GM21619 (cell line): Measurements from ENCODE around the gene RALGAPB.
"Not testable (repeated sequence)": the region's sequence is repeated elsewhere in the genome, so short reads cannot be mapped to it uniquely, and the experiment has no call there.

Experiments used
- ATAC-seq: cut with Tn5 transposase; IDR thresholded peaks from one replicate; pipeline ENCODE4 v1.9.1; 2021; ENCODE audit not compliant: unreplicated experiment

Gene RALGAPB

GRCh38 chr20:38446441-38447209, 26.0 kb upstream of the RALGAPB start:
- ATAC-seq: peak; percentile 77

GRCh38 chr20:38447251-38447661, 25.4 kb upstream of the RALGAPB start:
- ATAC-seq: no peak

GRCh38 chr20:38447931-38448675, 24.5 kb upstream of the RALGAPB start:
- no peak for ATAC-seq

DNA sequence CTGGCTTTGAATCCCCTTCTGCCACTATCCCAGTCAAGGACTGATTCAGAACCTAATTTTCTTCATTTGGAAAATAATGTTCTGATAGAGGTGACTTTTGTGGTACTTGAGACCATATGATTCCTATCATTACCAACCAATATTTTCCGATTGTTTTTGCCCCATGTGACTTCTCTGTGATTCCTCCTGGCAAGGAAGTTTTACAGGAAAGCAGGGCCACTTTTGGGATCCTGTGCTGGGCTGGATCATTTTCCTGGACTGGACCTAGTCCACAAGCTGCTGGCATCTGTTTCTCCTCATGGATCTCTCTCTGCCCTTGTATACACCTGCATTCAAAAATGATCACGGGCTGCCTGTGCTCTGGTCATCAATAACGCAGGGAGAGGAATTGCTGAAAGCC, 23.6 kb upstream of the RALGAPB start:
- no peak for ATAC-seq

GRCh38 chr20:38450412-38450975, 22.1 kb upstream of the RALGAPB start:
- no peak for ATAC-seq

DNA sequence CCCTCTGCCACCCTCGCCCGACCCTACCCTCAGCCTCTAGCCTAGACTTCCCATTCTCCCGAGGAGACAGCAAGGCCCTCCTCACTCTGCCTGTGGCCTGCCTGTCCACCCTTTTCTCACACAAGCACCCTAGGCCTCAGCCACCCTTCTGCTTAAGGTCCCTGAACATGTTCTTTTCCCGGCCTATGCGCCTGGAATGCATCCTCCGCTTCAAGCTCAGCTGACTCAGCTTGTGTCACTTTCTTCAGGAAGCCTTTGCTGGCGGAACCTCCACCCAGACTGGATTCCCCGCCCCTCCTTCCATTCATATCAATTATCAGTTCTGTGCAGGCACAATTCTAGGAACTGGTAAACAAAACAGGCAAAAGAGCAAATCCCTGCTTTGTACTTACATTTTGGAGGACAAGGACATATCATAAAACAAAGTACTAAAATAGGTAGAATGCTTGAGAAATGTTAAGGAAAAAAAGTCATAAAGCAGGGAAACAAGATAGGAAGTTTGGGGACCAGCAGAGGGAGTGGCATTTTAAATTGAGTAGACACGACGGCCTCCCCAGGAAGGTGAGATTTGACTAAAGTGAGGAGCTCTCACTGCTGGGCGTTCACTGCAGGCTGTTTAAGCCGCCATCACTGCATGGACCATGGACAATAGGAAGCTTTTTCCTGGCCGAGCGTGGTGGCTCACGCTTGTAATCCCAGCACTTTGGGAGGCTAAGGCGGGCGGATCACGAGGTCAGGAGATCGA, 19.6 kb upstream of the RALGAPB start:
- ATAC-seq: no peak

DNA sequence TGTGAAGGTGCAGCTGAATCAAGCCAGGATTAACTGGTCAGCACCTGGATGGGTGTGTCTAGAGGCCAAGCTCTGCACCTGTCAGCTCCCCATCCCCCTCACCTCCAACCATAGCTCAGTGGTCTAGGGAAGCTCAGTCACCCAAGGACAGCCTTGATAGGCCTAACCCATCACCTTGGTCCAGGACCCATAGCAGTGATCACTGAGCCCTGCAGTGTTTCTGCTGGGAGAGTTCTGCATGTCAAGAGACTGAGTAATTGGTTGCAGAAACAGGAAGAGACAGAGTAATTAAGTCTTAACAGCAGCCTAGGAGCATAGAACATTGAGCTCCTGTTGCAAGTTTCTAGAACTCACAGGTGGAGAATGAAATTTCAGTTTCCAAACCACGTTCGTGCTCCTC, 18.7 kb upstream of the RALGAPB start:
- ATAC-seq: peak; percentile 71

DNA sequence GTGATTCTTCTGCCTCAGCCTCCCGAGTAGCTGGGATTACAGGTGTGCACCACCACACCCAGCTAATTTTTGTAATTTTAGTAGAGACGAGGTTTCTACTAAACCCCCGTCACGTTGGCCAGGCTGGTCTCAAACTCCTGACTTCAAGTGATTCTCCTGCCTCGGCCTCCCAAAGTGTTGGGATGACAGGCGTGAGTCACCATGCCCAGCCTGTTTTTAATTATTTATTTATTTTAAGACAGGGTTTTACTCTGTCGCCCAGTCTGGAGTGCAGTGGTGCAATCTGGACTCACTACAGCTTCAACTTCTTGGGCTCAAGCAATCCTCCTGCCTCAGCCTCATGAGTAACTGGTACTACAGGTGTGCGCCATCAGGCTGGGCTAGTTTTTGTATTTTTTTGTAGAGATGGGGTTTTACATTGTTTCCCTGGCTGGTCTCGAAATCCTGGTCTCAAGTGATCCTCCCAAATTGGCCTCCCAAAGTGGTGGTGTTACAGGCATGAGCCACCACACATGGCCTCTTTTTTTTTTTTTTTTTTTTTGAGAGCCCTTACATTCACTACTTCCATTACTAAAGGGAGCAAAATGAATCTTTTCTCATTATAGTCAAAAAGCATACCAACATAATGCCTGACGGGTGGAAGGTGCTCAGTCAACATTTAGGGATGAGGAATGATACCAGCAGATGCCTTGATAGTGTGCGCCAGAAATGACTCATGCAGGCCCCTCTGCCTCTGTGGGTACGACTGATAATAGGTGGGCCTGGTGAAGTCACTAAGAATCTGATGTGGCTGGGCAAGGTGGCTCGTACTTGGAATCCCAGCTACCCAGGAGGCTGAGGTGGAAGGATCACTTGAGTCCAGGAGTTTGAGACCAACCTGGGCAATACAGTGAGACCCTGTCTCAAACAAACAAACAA, 17.8 kb upstream of the RALGAPB start:
- no peak for ATAC-seq

DNA sequence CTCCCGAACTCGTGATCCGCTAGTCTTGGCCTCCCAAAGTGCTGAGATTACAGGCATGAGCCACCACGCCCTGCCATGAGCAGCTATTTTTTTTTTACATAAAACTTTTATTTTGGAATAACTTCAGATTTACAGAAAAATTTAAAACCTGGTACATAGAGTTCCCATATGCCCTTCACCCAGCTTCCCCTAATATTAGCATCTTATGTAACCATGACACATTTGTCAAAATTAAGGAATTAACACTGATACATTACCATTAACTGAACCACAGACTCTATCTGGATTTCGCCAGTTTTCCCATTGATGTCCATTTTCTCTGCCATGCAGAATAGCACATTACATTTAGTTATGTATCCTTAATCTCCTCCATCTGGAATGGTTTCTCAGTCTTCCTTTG, 14.3 kb upstream of the RALGAPB start:
- ATAC-seq: no peak

GRCh38 chr20:38460040-38460623, 12.5 kb upstream of the RALGAPB start:
- no peak for ATAC-seq

- not testable (repeated sequence) for ATAC-seq
Measured at GRCh38 chr20:38460631-38461030, 12.0 kb upstream of the RALGAPB start.

- not testable (repeated sequence) for ATAC-seq
Measured at GRCh38 chr20:38461167-38461566, 11.5 kb upstream of the RALGAPB start.

- ATAC-seq: not testable (repeated sequence)
Measured at GRCh38 chr20:38461569-38461968, 11.1 kb upstream of the RALGAPB start.

- ATAC-seq: no peak
Measured at GRCh38 chr20:38466171-38466570, 6.5 kb upstream of the RALGAPB start.

- no peak for ATAC-seq
Measured at GRCh38 chr20:38466983-38467382, 5.7 kb upstream of the RALGAPB start.

DNA sequence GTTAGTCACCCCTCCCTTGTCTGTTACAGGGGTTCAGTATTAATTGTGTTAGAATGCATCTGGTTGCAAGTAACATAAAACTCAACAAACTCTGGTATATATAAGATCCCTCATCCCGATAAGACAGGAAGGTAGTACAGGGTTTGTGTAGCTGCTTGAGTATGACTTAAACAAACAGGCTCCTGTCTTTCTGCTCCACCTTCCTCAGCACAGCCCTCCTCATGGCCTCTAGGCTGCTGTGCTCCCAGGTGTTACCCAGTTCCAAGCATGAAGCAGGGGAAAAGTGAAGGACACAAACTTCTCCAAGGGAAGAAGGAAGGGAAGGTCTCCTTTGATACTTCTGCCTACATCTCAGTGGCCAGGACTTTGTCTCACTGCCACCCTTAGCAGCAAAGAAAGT, 1.4 kb upstream of the RALGAPB start:
- no peak for ATAC-seq

GRCh38 chr20:38471987-38472512, 593 bp upstream of the RALGAPB start:
- ATAC-seq: no peak

DNA sequence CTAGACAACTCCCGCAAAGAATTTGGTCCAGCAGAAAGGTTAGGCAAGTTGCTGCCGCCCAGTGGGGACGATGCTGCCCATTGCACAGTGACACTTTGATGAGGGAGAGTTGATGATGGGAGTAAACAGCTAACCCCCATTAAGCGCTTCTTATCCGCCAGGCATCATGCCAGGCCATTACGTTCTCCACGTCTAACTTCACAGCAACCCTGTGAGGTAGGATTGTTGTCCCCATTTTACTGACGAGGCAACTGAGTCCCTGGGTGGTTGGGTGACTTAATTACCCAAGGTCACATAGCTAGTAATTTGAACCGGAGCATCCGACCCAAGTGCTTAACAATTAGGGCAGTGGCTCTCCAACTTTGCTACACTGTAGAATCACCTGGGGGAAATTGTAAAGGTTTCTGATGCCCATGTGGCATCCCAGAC, 738 bp downstream of the RALGAPB start:
- no peak for ATAC-seq

DNA sequence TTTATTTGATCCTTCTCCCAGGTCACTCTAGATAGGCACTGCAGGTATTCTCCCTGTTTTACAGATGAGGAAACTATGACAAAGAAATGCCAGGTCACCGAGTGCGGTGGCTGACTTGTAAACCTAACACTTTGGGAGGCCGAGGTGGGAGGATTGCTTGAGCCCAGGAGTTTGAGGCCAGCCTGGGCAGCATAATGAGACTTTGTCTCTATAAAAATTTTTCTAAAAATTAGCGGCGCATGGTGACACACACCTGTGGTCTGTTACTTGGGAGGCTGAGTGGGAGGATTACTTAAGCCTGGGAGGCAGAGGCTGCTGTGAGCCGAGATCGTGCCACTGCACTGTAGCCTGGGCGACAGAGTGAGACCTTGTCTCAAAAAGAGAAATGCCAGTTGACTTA, 5.1 kb downstream of the RALGAPB start:
- no peak for ATAC-seq

DNA sequence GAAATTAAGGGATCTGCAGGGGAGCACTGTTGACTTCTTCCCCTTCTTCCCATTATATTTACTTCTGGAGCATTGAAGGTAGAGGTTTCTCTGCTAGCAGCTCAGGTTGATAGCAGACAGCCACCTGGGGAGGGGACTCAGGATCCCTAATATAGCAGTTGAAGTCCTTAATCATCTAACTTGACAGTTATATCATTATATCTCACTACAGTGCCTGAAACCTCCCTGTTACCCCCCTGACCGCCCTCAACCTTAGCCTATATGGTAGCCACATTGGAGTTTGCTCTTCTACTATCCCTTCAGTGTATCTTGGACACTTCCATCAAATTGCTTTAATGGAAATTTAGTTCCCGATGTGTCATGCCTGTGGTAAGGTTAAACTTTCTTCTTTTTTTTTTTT, 7.0 kb downstream of the RALGAPB start:
- no peak for ATAC-seq
